HG02763 (cell line): ENCODE measurements around the gene C11orf71.

Source experiments
- ATAC-seq: cut with Tn5 transposase; IDR thresholded peaks from one replicate; pipeline ENCODE4 v1.9.1; 2021; ENCODE audit warnings: mild to moderate bottlenecking, moderate library complexity; ENCODE audit not compliant: unreplicated experiment

Gene C11orf71

DNA sequence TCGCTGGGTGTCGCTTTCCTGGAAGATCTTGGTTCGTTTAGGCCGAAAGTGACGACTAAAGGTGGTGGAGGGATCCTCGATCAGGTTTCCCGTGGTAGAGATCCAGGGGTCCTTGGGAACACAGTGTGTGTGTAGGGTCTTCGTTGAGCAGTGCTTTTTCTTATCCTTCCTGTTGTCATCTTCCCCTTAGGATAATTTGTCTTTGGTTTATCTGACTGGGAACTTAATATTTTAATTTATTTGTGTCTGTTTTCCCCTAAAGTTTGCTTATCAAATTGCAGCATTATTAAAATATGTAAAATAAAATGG, 558 bp upstream of the C11orf71 start:
- no peak for ATAC-seq

- ATAC-seq, result peak; percentile 11
These were observed 658 bp downstream of the C11orf71 start for GRCh38 chr11:114399490-114400215.

DNA sequence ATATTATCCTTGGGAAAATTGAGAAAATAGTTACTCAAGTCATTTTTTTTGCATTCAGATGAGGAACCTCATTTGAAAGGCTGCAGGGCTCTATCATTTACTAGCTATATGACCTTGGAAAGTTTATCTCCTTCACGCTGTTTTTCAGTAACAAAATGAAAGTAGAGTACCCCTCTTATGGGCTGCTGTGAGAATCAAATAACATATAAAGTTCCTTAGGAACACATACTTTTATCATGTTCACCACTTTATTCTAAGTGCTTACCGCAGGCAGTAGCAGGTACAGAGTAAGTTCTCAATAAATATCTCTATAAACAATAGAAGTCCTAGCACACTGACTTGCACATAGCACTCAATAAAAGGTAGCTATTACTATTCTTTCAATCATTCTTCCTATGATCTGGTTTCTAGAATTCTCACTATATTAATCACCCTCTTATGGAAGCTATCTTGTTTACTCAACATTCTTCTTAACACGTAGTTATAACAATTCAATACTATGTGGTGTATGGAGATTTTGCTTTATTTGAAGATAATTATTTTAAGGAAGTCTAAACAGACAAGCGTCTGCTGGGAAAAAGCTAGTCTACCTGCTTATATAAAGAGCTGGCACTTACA, 1.9 kb downstream of the C11orf71 start:
- no peak for ATAC-seq

DNA sequence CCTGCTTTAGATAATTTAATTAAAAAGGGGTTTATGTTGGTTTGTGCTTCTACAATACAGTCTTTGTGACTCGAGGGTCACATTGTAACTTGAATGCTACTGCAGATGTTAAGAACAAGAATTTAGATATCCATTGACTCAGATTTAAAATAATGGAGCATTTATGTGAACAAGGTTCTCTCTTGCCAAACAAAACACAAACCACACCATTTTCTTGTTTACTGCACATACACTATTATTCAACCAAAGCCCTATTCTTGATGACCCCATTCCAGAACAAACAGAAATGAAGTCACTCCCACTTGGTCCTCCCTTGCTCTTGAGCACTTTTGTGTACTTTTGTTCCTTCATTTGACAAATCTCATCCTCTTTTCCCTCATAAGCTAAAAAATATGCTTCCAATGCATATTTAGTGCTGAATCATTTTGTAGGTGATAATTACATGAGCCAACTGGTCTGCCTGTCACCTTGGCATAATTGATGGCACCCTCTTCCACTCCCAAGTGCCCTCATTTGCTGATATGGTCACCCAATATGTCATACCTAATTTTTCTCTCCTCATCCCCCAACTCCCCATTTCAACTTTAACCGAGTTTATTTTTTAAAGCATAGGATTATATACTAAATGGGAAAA, 2.8 kb downstream of the C11orf71 start:
- ATAC-seq, result no peak

- no peak for ATAC-seq
These were observed 3.4 kb downstream of the C11orf71 start for GRCh38 chr11:114396916-114397315.

GRCh38 chr11:114395736-114396135, 4.6 kb downstream of the C11orf71 start:
- ATAC-seq, result no peak

DNA sequence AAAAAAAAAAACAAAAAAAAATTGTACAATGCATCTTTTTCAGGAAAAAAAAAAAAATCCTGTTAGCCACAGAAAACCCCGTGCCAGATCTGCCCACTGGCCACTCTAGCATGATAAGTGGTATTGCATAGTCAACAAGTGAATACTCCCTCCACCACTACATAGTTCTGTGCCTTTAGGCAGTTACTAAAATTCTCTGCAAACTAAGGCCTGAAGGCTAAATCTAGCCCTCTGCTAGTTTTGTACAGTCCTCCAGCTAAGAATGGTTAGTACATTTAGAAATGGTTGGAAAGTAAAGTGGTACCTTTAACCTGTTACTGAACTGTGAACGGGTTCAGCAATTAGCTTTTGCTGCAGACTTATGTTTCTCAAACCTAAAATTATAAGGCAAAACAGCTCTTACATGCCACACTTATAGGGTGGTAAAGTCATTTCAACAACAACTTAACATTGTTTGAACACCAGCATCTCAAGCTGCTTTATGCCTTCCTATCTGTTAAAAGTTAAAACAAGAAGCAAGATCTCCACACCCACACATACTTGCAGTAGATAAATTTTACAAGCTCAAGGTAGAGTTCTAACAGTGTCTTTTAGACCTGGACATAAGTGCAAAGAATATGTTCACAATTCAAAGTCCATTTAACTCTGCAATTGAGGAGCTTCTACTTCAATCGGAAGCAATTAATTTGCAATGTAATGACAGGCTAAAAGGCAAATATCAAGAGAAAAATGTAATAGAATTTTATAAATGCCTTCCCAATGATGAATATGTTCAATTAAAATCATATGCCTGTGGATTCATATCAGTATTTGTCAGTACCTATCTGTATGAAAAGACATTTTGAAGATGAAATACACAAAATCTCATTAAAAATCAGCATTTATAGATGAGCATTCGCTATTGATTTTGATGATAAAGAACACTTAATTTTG, 7.3 kb downstream of the C11orf71 start:
- no peak for ATAC-seq

DNA sequence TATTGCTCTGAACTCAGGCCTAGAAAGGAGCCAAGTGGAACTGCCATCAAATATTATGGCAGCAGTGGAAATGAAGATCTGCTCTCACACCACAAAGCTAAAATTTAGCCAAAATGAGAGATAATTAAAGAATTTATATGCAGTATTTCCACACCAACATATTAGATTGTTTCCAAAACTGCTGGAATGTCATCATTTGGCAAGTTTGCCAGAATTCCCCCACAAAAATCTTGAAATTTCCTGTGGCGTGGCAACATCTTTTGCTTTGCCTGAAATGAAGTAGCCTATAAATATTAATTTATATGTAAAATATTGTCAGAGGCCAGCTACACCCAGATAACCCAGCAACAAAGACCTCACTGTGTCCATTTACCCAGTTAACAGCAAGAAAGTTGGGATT, 13.8 kb downstream of the C11orf71 start:
- ATAC-seq, result no peak

- ATAC-seq, result no peak
These were observed 14.2 kb downstream of the C11orf71 start for GRCh38 chr11:114386131-114386530.

- ATAC-seq, result no peak
These were observed 15.8 kb downstream of the C11orf71 start for GRCh38 chr11:114384487-114384886.

- no peak for ATAC-seq
These were observed 17.8 kb downstream of the C11orf71 start for GRCh38 chr11:114382509-114382908.

DNA sequence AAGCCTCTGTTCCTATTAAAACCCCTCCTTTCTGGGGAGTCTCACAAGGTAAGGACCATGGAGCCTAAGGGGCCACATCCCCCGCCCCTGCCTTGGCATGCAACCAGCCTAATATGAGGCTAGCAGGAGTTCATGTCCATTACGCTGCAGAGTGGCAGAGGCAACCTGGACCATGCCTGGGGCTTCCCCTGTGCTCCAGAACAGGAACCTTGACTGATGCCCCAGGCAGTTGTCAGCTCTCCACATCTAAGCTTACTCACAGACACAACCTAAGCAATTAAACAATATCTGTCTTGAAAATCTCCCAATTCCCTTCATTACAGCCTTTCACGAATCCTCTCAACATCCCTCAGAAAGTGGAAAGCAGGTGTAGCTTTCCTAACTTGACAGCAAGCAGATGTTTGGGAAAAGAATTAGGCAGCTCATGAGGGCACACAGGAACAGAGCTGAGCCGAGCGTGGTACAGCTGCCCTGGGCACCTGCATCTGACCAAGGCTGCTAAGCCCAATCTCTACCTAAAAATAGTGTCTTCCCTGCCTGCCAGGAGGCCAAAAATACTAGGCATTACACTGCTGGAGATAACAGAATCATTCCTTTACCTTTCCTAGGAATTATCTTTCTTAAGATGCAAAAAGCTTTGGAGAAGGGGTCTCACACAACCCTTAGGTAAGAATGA, 20.8 kb downstream of the C11orf71 start:
- no peak for ATAC-seq

- ATAC-seq, result no peak
These were observed 22.6 kb downstream of the C11orf71 start for GRCh38 chr11:114377612-114378267.

- ATAC-seq, result no peak
These were observed 25.3 kb downstream of the C11orf71 start for GRCh38 chr11:114375052-114375451.

DNA sequence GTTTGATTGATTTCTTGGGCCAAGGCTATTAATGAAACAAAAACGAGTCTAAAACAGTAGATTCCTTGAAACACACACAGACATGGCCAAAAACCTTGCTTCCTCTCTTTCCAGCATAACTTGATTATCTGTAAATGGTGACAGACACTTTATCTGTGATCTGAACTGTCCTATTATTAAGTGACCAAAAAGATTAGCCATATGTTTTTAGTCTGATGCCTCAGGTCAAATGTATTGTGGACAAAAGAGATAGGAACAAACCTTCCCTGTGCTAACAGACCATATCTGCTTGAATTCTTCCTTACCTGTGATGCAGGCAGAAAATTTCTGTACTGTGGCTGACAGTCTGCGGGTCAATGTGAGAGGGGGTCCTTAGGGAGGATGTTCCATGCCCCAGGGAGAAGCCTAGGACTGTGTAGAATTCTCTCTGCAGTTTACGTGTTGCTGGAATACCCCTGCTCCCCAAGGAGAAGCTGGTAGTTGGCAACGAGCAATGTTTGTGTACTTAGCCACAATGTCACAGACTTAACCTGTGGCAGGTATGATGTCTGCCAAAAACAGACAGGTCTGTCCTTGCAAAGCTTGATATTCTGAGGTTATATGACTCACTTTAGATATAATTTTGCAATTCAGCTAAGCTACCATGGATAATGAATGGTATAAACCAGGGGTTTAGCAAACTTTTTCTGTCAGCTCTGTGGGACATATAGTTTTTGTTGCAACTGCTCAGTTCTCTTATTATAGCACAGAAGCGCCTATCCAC, 31.2 kb downstream of the C11orf71 start:
- no peak for ATAC-seq

DNA sequence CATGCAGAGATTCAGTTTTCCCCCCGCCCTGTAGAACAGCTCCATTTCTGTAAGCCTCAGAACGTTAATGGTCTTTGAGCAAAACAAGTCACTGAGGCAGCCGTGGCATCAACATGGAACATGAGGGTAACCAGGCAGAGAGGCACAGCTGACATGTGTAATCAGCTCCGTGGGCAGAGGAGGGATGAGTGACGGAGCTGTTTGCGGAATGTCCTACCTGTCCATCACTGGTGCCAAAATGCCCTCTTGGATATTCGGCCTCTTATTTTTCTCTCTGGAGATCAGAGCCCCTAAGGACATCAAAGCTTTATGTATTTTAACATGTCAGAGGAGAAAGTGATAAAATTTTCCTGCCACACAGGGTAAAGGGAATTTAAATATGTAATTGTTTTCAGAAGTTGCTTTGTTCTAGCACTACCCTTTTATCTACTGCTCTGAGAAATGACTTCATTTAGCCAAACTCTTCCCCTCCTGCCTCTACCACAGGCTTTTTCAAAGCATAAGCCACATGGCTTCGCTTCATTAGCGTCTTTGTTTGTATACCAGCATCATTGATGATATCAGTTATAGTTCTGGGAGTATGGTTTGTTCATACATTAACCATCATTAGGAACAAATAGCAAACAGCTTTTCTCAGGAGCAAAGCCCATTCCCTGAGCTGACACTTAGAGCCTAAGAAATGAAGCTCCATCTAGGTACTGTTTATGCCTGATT, 32.9 kb downstream of the C11orf71 start:
- ATAC-seq, result no peak

DNA sequence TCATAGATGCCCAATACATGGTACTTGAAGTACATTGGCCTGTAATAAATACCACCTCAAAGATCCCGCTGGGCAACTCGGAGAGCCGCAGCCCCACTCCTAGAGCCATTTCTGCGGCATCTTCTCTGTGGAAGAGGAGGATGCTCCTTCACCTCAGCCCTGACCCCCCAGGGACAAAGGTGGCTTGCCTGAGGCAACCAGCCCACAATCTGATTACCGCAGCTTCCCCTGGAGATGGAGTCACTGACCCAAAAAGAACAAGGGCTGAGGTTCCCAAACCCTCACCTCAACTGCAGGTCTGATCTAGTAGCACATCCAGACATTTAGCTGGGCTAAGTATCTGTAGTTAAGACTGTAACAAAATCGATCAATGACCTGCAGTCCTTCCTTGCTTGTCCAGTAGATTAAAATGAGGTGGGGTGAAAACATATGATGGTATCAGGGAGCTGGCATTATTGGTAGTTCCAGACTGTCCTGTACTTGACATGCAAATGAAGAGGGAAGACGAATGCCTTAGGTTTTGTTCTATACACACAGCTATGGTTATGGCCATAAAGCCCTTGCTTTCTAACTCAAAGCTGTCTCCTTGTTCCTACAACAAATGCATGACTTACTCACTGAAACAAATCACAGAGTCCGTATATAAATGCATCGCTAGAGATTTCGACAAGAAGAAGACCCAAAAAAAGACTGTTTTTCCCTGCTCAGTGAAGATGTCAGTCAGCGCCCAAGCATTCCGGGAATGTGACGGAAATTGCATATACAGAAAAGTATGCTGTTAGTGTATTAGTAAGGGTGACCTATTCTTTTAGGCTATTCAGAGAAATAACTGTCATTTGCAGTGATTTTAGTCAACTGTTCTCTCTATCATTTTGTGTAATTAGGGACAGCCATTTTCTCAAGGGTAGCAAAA, 33.7 kb downstream of the C11orf71 start:
- ATAC-seq, result no peak

- ATAC-seq, result no peak
These were observed 37.4 kb downstream of the C11orf71 start for GRCh38 chr11:114362958-114363357.
